Neural progenitor cell (in vitro differentiated cells): Measurements from ENCODE around the gene DIABLO. TPM values are rescaled to one million over a fixed set of nuclear protein-coding genes. Genes with fewer than 3 reads are reported as not detected.
A peak's percentile ranks its signal among the peaks of the same experiment; 100 is the strongest.

Experiments used
- DNase-seq: peaks from one replicate; pipeline ENCODE4 v3.0.0-alpha.2; 2016; ENCODE audit warnings: low spot score
- H2AFZ ChIP-seq: fragments of 200-600 bp; sonication (generic); replicated peaks from 2 replicates; pipeline ENCODE4 v1.6.1; 2016; ENCODE audit warnings: antibody characterized with exemption
- H3F3A ChIP-seq: fragments of 200-600 bp; sonication (generic); 2 replicates; pipeline ENCODE4 v1.6.1; 2016; ENCODE audit warnings: antibody characterized with exemption, low read depth
- H3K27ac ChIP-seq: fragments of 200-600 bp; sonication (generic); 2 replicates; pipeline ENCODE4 v1.5.1; 2016; ENCODE audit warnings: mild to moderate bottlenecking
- H3K27me3 ChIP-seq: fragments of 200-600 bp; sonication (generic); 2 replicates; pipeline ENCODE4 v1.6.1; 2016; ENCODE audit warnings: mild to moderate bottlenecking, moderate library complexity
- H3K36me3 ChIP-seq: fragments of 200-600 bp; sonication (generic); 2 replicates; pipeline ENCODE4 v1.5.1; 2016
- H3K4me1 ChIP-seq: fragments of 200-600 bp; sonication (generic); 2 replicates; pipeline ENCODE4 v1.6.1; 2016; ENCODE audit warnings: mixed run types
- H3K4me2 ChIP-seq: fragments of 200-600 bp; sonication (generic); 2 replicates; pipeline ENCODE4 v1.6.1; 2016
- H3K4me3 ChIP-seq: fragments of 200-600 bp; sonication (generic); 2 replicates; pipeline ENCODE4 v1.5.1; 2016
- H3K79me2 ChIP-seq: fragments of 200-600 bp; sonication (generic); 2 replicates; pipeline ENCODE4 v1.6.1; 2016; ENCODE audit warnings: low read depth
- H3K9ac ChIP-seq: fragments of 200-600 bp; sonication (generic); 2 replicates; pipeline ENCODE4 v1.6.1; 2016
- H3K9me3 ChIP-seq: fragments of 200-600 bp; sonication (generic); 2 replicates; pipeline ENCODE4 v1.5.1; 2016; ENCODE audit warnings: low read depth
- H4K20me1 ChIP-seq: fragments of 200-600 bp; sonication (generic); 2 replicates; pipeline ENCODE4 v1.6.1; 2016; ENCODE audit warnings: low read depth
- H3K27ac Mint-ChIP-seq: 3 replicates; pipeline ENCODE4 v1.8.0; 2021; ENCODE audit warnings: mixed read lengths
- H3K27me3 Mint-ChIP-seq: 2 replicates; pipeline ENCODE4 v1.8.0; 2022; ENCODE audit warnings: low read depth, mild to moderate bottlenecking, inconsistent platforms, moderate library complexity, mixed read lengths; ENCODE audit not compliant: insufficient read depth
- H3K36me3 Mint-ChIP-seq: 3 replicates; pipeline ENCODE4 v1.8.0; 2021; ENCODE audit warnings: mixed read lengths
- H3K4me1 Mint-ChIP-seq: 3 replicates; pipeline ENCODE4 v1.8.0; 2021; ENCODE audit warnings: mixed read lengths
- H3K4me3 Mint-ChIP-seq: 3 replicates; pipeline ENCODE4 v1.8.0; 2021; ENCODE audit warnings: mild to moderate bottlenecking, moderate library complexity, mixed read lengths
- H3K9me3 Mint-ChIP-seq: 3 replicates; pipeline ENCODE4 v1.8.0; 2020; ENCODE audit warnings: mixed read lengths
- CTCF ChIP-seq: fragments of 200-600 bp; sonication (generic); IDR thresholded peaks from 2 replicates; pipeline ENCODE4 v1.5.1; 2017; ENCODE audit warnings: antibody characterized with exemption, mild to moderate bottlenecking
- EZH2 ChIP-seq: fragments of 200-600 bp; sonication (generic); IDR thresholded peaks from 2 replicates; pipeline ENCODE4 v1.6.1; 2017; ENCODE audit warnings: antibody characterized with exemption, mild to moderate bottlenecking, moderate library complexity
- EZH2phosphoT487 ChIP-seq: fragments of 200-600 bp; sonication (generic); IDR thresholded peaks from 2 replicates; pipeline ENCODE4 v1.6.1; 2017; ENCODE audit warnings: antibody characterized with exemption
- total RNA-seq: library from RNA; depleted of rRNA; stranded (reverse); fragments of >200 nt; gene quantifications from 2 replicates; pipeline ENCODE4 v1.2.3, GENCODE V29; 2015; ENCODE audit warnings: low replicate concordance

Gene DIABLO
- total RNA-seq, 1 donor from 2014 or later: 131 TPM

GRCh38 chr12:122228092-122228491 is 2.2 kb upstream of the DIABLO start:
- TF ChIP-seq CTCF: no peak
- no peak for TF ChIP-seq EZH2
- TF ChIP-seq EZH2phosphoT487: no peak
- no peak for DNase-seq
- Histone ChIP-seq H3K9me3 (no peaks in the 10 kb centered on the region), H3K36me3 (no peaks in the 10 kb centered on the region), H3F3A (peaks cover 34% of the 10 kb centered on the region), H4K20me1 (peaks cover 33% of the 10 kb centered on the region), H3K4me2 (no peak overlapping the region), H3K4me3 (no peak overlapping the region), H3K27me3 (peaks cover 7% of the 10 kb centered on the region), H3K79me2 (peaks cover 20% of the 10 kb centered on the region), H3K4me1 (peaks cover 17% of the 10 kb centered on the region), H3K27ac (no peak overlapping the region), H3K9ac (no peak overlapping the region), H2AFZ (no peak overlapping the region)
- Mint-ChIP-seq H3K27me3 (no peaks in the 10 kb centered on the region), H3K36me3 (peaks cover 13% of the 10 kb centered on the region), H3K4me3 (peak overlapping the region; percentile 55), H3K4me1 (peaks cover 23% of the 10 kb centered on the region), H3K27ac (no peak overlapping the region), H3K9me3 (no peaks in the 10 kb centered on the region)

DNA sequence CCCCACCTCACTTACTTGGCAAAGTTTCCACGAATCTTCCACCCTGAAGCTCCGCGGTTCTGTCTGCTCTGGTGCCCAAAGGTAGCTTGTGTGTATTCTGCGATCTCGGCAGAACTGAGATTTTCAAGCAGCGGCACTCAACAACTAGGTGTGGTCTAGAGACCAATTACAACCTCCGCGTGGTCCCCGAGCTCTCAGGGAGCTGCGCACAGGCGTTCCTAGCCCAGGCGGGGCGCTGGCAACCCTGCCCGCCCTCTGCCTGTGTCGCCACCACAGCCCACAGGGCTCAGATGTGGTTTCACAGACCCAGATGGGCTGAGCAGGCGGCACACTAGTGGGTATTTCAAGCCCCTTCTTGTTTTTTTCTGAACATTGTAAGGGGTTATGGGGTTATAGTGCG is 1.5 kb upstream of the DIABLO start:
- peaks cover 40% of the 10 kb centered on the region for H3F3A ChIP-seq
- peaks cover 14% of the 10 kb centered on the region for H3K36me3 Mint-ChIP-seq
- H3K9me3 ChIP-seq: no peaks in the 10 kb centered on the region
- TF ChIP-seq CTCF (no peak), EZH2 (no peak), EZH2phosphoT487 (no peak)
- H3K27me3 Mint-ChIP-seq: peaks cover 2% of the 10 kb centered on the region
- no peak overlapping the region for H3K27ac ChIP-seq
- H3K79me2 ChIP-seq: peaks cover 28% of the 10 kb centered on the region
- peaks cover 33% of the 10 kb centered on the region for H4K20me1 ChIP-seq
- H3K4me3 Mint-ChIP-seq: peak overlapping the region; percentile 78
- DNase-seq: no peak
- peaks cover 24% of the 10 kb centered on the region for H3K4me1 ChIP-seq
- peaks cover 7% of the 10 kb centered on the region for H3K27me3 ChIP-seq
- no peaks in the 10 kb centered on the region for H3K36me3 ChIP-seq
- no peak overlapping the region for H3K4me3 ChIP-seq
- H3K9ac ChIP-seq: no peak overlapping the region
- H3K4me1 Mint-ChIP-seq: peaks cover 26% of the 10 kb centered on the region
- H3K4me2 ChIP-seq: no peak overlapping the region
- H2AFZ ChIP-seq: no peak overlapping the region
- no peaks in the 10 kb centered on the region for H3K9me3 Mint-ChIP-seq
- H3K27ac Mint-ChIP-seq: no peak overlapping the region

GRCh38 chr12:122226366-122227125 is 694 bp upstream of the DIABLO start:
- Histone ChIP-seq H3K4me3 (peak overlapping the region; percentile 27), H3K4me1 (peaks cover 24% of the 10 kb centered on the region), H3K27ac (no peak overlapping the region), H4K20me1 (peaks cover 36% of the 10 kb centered on the region), H3K27me3 (peaks cover 7% of the 10 kb centered on the region), H3K4me2 (peak overlapping the region; percentile 62), H3K9ac (no peak overlapping the region), H3K79me2 (peaks cover 36% of the 10 kb centered on the region), H3F3A (peaks cover 40% of the 10 kb centered on the region), H3K36me3 (peaks cover 5% of the 10 kb centered on the region), H3K9me3 (no peaks in the 10 kb centered on the region), H2AFZ (no peak overlapping the region)
- TF ChIP-seq EZH2phosphoT487: no peak
- TF ChIP-seq CTCF: no peak
- TF ChIP-seq EZH2: no peak
- H3K4me3 Mint-ChIP-seq: peak overlapping the region; percentile 97
- H3K36me3 Mint-ChIP-seq: peaks cover 13% of the 10 kb centered on the region
- no peak for DNase-seq
- peaks cover 2% of the 10 kb centered on the region for H3K27me3 Mint-ChIP-seq
- H3K27ac Mint-ChIP-seq: no peak overlapping the region
- peaks cover 26% of the 10 kb centered on the region for H3K4me1 Mint-ChIP-seq
- H3K9me3 Mint-ChIP-seq: no peaks in the 10 kb centered on the region
